AG10803 (cell line): ENCODE results near the gene ZBTB20.
A peak's percentile ranks its signal among the peaks of the same experiment; 100 is the strongest.

Experiments
- DNase-seq: peaks from one replicate; pipeline ENCODE4 v3.0.0; 2010; ENCODE audit warnings: low read depth
- H3K4me3 ChIP-seq: 2 replicates; pipeline ENCODE4 v1.5.1; 2011; ENCODE audit warnings: mild to moderate bottlenecking, low read length, control low read depth
- TF ChIP-seq, protein P1 (sequence below): conservative IDR thresholded peaks from 2 replicates; pipeline ENCODE4 v1.5.1; 2011; ENCODE audit warnings: mild to moderate bottlenecking, low read length, control low read depth, inconsistent platforms

The ZBTB20 gene

GRCh38 chr3:115169808-115170207 lies 22.7 kb upstream of the ZBTB20 start:
- peak; percentile 4 for DNase-seq
- TF ChIP-seq, protein P1, sequence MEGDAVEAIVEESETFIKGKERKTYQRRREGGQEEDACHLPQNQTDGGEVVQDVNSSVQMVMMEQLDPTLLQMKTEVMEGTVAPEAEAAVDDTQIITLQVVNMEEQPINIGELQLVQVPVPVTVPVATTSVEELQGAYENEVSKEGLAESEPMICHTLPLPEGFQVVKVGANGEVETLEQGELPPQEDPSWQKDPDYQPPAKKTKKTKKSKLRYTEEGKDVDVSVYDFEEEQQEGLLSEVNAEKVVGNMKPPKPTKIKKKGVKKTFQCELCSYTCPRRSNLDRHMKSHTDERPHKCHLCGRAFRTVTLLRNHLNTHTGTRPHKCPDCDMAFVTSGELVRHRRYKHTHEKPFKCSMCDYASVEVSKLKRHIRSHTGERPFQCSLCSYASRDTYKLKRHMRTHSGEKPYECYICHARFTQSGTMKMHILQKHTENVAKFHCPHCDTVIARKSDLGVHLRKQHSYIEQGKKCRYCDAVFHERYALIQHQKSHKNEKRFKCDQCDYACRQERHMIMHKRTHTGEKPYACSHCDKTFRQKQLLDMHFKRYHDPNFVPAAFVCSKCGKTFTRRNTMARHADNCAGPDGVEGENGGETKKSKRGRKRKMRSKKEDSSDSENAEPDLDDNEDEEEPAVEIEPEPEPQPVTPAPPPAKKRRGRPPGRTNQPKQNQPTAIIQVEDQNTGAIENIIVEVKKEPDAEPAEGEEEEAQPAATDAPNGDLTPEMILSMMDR, result peak; percentile 37
- no peak overlapping the region for H3K4me3 ChIP-seq

GRCh38 chr3:115165701-115166100 lies 18.6 kb upstream of the ZBTB20 start:
- H3K4me3 ChIP-seq, result no peak overlapping the region
- TF ChIP-seq, protein P1, result no peak
- DNase-seq, result peak; percentile 22

GRCh38 chr3:115165266-115165665 lies 18.2 kb upstream of the ZBTB20 start:
- TF ChIP-seq, protein P1, result no peak
- no peak overlapping the region for H3K4me3 ChIP-seq
- DNase-seq, result no peak

DNA sequence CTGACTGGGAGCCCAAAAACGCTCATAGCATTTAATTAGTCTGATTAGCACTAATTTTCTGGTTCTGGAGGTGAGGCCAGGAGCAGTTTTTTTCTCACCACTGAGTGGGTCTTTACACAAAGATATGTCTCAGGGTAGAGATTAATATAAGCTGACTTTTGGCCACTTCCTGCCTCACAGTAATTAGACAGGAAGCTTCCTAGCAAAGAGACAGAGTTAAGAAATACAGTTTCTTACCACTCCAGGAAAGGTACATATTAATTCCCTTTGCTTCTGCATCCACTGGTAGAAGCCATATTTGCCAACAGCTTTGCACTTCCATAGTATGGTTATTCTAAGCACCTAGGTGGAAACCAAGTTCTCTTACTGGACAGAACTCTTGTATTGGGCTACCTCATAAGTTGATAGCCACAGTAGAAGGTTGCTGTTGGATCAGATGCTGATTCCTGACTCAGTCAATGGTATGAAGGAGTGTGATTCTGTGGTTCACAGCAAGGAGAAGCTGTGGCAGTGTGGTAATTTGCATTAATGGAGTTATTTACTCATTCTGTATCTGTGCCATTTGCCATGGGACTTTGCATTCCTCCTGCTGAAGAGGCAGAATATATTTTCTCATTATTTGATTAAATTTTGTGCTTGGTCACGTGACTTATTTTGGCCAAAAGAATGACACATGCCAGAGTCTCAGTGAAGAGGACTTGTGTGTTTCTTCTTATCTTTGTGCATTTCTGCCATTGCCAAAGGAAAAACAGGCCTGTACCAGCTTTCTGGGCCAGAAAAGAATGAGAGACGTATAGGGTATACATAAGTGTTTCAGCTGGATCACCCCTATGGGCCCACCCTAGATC lies 17.5 kb upstream of the ZBTB20 start:
- DNase-seq, result peak; percentile 30
- H3K4me3 ChIP-seq, result no peak overlapping the region
- TF ChIP-seq, protein P1, result no peak

GRCh38 chr3:115162759-115163158 lies 15.7 kb upstream of the ZBTB20 start:
- H3K4me3 ChIP-seq, result no peak overlapping the region
- TF ChIP-seq, protein P1, result no peak
- no peak for DNase-seq

DNA sequence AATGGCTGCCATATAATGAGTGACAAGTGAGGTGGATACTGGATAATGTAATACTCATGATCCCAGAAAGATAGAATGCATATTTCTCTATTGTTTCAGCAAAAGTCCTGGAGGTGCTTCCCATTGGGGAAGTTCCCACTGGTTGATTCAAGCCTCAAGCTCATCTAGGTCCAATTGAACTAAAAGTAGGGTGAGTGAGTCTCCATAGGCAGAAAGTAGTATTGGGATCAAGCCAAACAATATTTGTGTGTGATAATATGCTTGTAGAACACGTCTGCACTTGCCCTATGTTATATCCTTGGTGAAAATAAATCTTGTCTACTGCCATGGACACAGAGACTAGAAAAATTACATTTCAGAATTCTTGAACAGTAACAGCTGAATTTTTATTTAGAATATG lies 14.8 kb upstream of the ZBTB20 start:
- H3K4me3 ChIP-seq, result no peak overlapping the region
- TF ChIP-seq, protein P1, result no peak

GRCh38 chr3:115161168-115161834 lies 14.2 kb upstream of the ZBTB20 start:
- no peak overlapping the region for H3K4me3 ChIP-seq
- TF ChIP-seq, protein P1, result no peak
- DNase-seq, result no peak

More for the DNA sequence above, 14.8 kb upstream of the ZBTB20 start:
- DNase-seq, result no peak
